HG03439 (cell line): ENCODE results near the gene APLF.

Source experiments
- ATAC-seq: cut with Tn5 transposase; IDR thresholded peaks from one replicate; pipeline ENCODE4 v1.9.1; 2021; ENCODE audit warnings: mild to moderate bottlenecking, moderate library complexity; ENCODE audit not compliant: unreplicated experiment

APLF gene

GRCh38 chr2:68467077-68467960, at the start of gene APLF, which contains the start of gene FBXO48:
Gene APLF, plus strand, starts transcription at chr2:68467585. Its CDS starts 147 bp downstream, at chr2:68467732.
Gene FBXO48, minus strand, starts transcription at chr2:68467294. Its CDS starts 2,149 bp downstream, at chr2:68465145.
- peak; percentile 96 for ATAC-seq

- ATAC-seq = no peak
Observed at GRCh38 chr2:68417926-68418325, 49.5 kb upstream of the APLF start.

- no peak for ATAC-seq
Observed at GRCh38 chr2:68418419-68418818, 49.0 kb upstream of the APLF start.

GRCh38 chr2:68418855-68419254, 48.5 kb upstream of the APLF start:
- no peak for ATAC-seq

GRCh38 chr2:68420254-68420910, 47.0 kb upstream of the APLF start:
- ATAC-seq = no peak

GRCh38 chr2:68423966-68424650, 43.3 kb upstream of the APLF start:
- peak; percentile 86 for ATAC-seq

- ATAC-seq = no peak
Observed at GRCh38 chr2:68425503-68425902, 41.9 kb upstream of the APLF start.

- no peak for ATAC-seq
Observed at GRCh38 chr2:68426446-68426845, 40.9 kb upstream of the APLF start.

- ATAC-seq = no peak
Observed at GRCh38 chr2:68426848-68427579, 40.4 kb upstream of the APLF start.

GRCh38 chr2:68428126-68428525, 39.3 kb upstream of the APLF start:
- no peak for ATAC-seq

GRCh38 chr2:68428746-68429145, 38.6 kb upstream of the APLF start:
- no peak for ATAC-seq

- ATAC-seq = no peak
Observed at GRCh38 chr2:68429311-68429826, 38.0 kb upstream of the APLF start.

GRCh38 chr2:68431316-68431972, 35.9 kb upstream of the APLF start:
- ATAC-seq = no peak

GRCh38 chr2:68432696-68433658, 34.4 kb upstream of the APLF start:
- no peak for ATAC-seq

GRCh38 chr2:68434981-68435380, 32.4 kb upstream of the APLF start:
- ATAC-seq = no peak

GRCh38 chr2:68435615-68436014, 31.8 kb upstream of the APLF start:
- no peak for ATAC-seq

GRCh38 chr2:68436270-68436669, 31.1 kb upstream of the APLF start:
- ATAC-seq = no peak

- ATAC-seq = no peak
Observed at GRCh38 chr2:68438455-68439303, 28.7 kb upstream of the APLF start.
